WI38 (cell line): Measurements from ENCODE around the gene TAF11.

Source experiments
- H3K4me3 ChIP-seq: 2 replicates; pipeline ENCODE4 v1.5.1; 2011; ENCODE audit warnings: low read depth, mild to moderate bottlenecking, control low read depth, low read length
- TF ChIP-seq, protein P1 (sequence below): IDR thresholded peaks from 2 replicates; pipeline ENCODE4 v1.5.1; 2012; ENCODE audit warnings: low read depth, mild to moderate bottlenecking, control low read depth, low read length

Gene TAF11

DNA sequence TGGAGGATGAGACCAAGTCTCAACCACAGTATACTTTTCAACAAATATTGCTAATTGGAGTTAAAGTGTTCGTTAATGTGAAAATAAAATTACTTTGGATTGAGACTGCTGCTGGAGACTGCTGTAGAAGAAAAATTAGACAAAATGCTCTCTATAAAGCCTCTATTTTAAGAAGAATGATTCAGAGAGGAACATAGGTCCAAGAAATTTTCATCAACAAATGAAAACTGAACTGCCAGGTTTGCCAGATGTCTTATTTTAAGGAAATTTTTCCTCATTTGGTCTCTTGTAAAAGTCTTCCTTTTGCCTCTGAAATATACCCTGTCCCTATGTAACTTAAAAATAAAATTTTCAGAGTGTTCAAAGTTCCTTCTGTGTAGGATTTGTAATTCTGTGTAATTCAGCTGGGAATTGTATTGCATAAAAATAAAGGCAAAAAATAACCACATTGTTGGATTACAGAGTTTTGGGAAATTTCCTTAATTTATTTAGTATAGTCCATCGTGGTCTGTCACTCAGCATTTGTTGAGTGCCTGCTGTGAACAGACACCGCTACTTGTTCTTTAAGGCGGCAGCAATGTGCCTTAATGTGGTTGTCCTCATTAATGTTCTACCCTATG lies 28.6 kb upstream of the TAF11 start:
- TF ChIP-seq, protein P1, sequence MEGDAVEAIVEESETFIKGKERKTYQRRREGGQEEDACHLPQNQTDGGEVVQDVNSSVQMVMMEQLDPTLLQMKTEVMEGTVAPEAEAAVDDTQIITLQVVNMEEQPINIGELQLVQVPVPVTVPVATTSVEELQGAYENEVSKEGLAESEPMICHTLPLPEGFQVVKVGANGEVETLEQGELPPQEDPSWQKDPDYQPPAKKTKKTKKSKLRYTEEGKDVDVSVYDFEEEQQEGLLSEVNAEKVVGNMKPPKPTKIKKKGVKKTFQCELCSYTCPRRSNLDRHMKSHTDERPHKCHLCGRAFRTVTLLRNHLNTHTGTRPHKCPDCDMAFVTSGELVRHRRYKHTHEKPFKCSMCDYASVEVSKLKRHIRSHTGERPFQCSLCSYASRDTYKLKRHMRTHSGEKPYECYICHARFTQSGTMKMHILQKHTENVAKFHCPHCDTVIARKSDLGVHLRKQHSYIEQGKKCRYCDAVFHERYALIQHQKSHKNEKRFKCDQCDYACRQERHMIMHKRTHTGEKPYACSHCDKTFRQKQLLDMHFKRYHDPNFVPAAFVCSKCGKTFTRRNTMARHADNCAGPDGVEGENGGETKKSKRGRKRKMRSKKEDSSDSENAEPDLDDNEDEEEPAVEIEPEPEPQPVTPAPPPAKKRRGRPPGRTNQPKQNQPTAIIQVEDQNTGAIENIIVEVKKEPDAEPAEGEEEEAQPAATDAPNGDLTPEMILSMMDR = no peak
- no peak overlapping the region for H3K4me3 ChIP-seq

GRCh38 chr6:34914358-34914757 lies 26.5 kb upstream of the TAF11 start:
- TF ChIP-seq, protein P1 = no peak
- no peak overlapping the region for H3K4me3 ChIP-seq

DNA sequence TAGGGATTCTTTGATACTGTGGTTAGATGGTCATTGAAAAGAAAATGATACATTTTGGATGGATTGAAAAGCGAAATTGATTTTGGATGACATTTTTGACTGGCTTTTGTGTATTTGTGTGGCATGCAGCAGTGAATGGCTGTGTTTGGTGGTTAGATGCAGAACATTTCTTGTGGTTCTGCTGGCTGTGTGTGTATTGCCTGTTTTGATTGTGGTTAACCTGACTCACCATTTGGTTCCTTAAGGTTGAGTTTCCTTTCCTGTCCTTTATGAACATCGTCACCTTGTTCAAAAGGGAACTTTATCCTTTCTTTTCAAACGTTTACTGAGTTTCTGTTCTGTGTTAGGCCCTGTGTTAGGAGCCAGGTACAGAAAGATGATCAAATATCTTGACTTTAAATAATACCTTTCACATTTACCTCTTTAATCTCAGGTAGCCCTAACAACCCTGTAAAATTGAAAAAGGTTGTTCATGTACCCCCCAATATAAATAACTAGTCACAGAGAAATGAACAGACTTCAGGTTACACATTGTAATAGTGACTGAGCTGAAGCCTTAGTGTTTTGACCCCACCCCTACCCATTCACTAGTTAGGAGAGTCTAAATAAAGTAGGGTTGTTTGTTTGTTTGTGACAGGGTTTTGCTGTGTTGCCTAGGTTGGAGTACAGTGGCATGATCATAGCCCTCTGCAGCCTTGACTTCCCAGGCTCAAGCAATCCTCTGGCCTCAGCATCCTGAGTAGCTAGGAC lies 25.0 kb upstream of the TAF11 start:
- TF ChIP-seq, protein P1 = no peak
- H3K4me3 ChIP-seq = no peak overlapping the region

DNA sequence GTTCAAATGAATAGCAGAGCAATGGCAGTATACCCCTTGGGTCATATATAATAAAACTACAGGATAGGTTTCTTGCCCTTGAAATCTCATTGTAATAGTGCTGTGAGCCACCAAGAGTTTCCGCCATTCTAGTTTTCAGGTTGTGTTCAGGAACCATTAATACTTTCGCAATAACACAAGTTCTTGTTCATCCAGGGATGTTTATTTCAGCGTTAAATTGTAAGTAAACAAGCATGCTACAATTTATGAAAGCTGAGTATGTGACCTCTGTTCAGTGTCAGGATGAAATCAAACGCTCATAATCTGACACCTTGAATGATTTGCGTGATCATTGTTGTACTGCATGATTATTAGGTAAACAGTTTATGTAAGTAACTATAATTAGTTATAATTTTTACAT lies 24.0 kb upstream of the TAF11 start:
- no peak overlapping the region for H3K4me3 ChIP-seq
- TF ChIP-seq, protein P1 = no peak

GRCh38 chr6:34909320-34909883 lies 21.6 kb upstream of the TAF11 start:
- no peak overlapping the region for H3K4me3 ChIP-seq
- TF ChIP-seq, protein P1 = no peak

- no peak overlapping the region for H3K4me3 ChIP-seq
- TF ChIP-seq, protein P1 = no peak
These were observed 20.4 kb upstream of the TAF11 start for GRCh38 chr6:34908194-34908593.

DNA sequence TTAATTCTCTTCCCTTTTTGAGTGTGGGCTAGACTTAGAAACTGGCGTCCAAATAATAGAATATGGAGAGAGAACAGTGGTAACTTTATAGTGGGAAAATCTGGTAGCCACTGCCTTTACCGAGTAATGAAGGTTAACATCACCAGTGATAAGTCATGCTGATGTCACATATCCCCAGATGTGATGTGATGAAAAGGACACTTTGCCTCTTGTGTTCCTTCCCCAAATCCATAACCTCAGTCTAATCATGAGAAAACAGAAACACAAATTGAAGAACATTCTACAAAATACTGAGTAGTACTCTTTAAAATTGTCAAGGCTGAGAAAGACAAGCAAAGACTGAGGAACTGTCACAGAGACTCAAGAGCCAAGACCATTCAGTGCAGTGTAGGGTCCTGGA lies 19.0 kb upstream of the TAF11 start:
- TF ChIP-seq, protein P1 = no peak
- no peak overlapping the region for H3K4me3 ChIP-seq
